Gastrocnemius medialis (tissue), 4 donors: ENCODE results near the gene SFTPA1. TPM values are rescaled to one million over a fixed set of nuclear protein-coding genes. Genes with fewer than 3 reads are reported as not detected.
"Not testable (repeated sequence)": the region's sequence is repeated elsewhere in the genome, so short reads cannot be mapped to it uniquely, and the experiment has no call there.

Source experiments
- ATAC-seq, 2 donors: fragments of 150-250 bp; one replicate each; pipeline ENCODE4 v1.9.1; 2016
- DNase-seq, 2 donors: peaks; one replicate each; pipeline ENCODE4 v3.0.0-alpha.2; 2019
- H3K27ac ChIP-seq, 4 donors: fragments of 200-600 bp; sonication (generic); 1 replicate in 1 of 4; 2 replicates in 3 of 4; pipeline ENCODE4 v1.5.1; 2016 to 2018; ENCODE audit warnings: mild to moderate bottlenecking in 2 of 4, moderate library complexity in 1 of 4
- H3K27me3 ChIP-seq, 3 donors: fragments of 200-600 bp; sonication (generic) in 2 of 3; 1 replicate in 1 of 3; 2 replicates in 2 of 3; pipeline versions ENCODE4 v1.5.1 to v1.6.0; 2016 to 2019; ENCODE audit warnings: mild to moderate bottlenecking in 1 of 3, moderate library complexity in 1 of 3
- H3K36me3 ChIP-seq, 2 donors: fragments of 200-600 bp; sonication (generic) in 1 of 2; one replicate each; pipeline ENCODE4 v1.5.1; 2017 to 2018
- H3K4me1 ChIP-seq, 2 donors: fragments of 200-600 bp; sonication (generic) in 1 of 2; one replicate each; pipeline ENCODE4 v1.5.1; 2016 to 2017; ENCODE audit warnings: mild to moderate bottlenecking in 2 of 2
- H3K4me3 ChIP-seq, 4 donors: fragments of 200-600 bp; sonication (generic) in 3 of 4; 1 replicate in 1 of 4; 2 replicates in 3 of 4; pipeline ENCODE4 v1.5.1; 2016 to 2019; ENCODE audit warnings: mild to moderate bottlenecking in 2 of 4
- H3K9me3 ChIP-seq, 3 donors: fragments of 200-600 bp; sonication (generic) in 2 of 3; 1 replicate in 1 of 3; 2 replicates in 2 of 3; pipeline ENCODE4 v1.5.1; 2016 to 2019
- POLR2A ChIP-seq, 2 donors: fragments of 450-650 bp; IDR thresholded peaks; one replicate each; pipeline ENCODE4 v1.6.1; 2017; ENCODE audit warnings: antibody characterized with exemption in 2 of 2, mild to moderate bottlenecking in 2 of 2, moderate library complexity in 2 of 2
- in situ Hi-C, 4 donors: fragments of 200-750 bp; cut with MboI; loops; one replicate each; pipeline versions ENCODE4 v1.15.0 to v1.8.0; 2017; ENCODE audit warnings: low sequenced_read_pairs in 4 of 4
- intact Hi-C: fragments of 100-400 bp; cut with DNase I; formaldehyde crosslinking; loops from one replicate; pipeline ENCODE4 v1.15.1; 2023; ENCODE audit warnings: low total_unique reads
- total RNA-seq, 4 donors: library from RNA; depleted of rRNA; stranded (reverse); fragments of >200 nt; gene quantifications; one replicate each; pipeline versions ENCODE4 v1.1.0 to v1.2.3, GENCODE V29; 2016
- TF ChIP-seq, protein P1 (sequence below), 5 experiments: fragments of 450-650 bp in 3 of 5; fragments of 200-600 bp in 2 of 5; sonication (generic) in 2 of 5; IDR thresholded peaks in 4 of 5; conservative IDR thresholded peaks in 1 of 5; 1 replicate in 4 of 5; 2 replicates in 1 of 5; pipeline ENCODE4 v1.5.1; 2016 to 2019; ENCODE audit warnings: antibody characterized with exemption in 5 of 5, mild to moderate bottlenecking in 3 of 5, moderate library complexity in 3 of 5

The SFTPA1 gene
- total RNA-seq, 4 donors from 2014 or later, result not detected

- no peaks in the 10 kb centered on the region for H3K4me1 ChIP-seq
- no peak for TF ChIP-seq POLR2A (IDR thresholded peaks at IDR 0.05)
- TF ChIP-seq, protein P1, sequence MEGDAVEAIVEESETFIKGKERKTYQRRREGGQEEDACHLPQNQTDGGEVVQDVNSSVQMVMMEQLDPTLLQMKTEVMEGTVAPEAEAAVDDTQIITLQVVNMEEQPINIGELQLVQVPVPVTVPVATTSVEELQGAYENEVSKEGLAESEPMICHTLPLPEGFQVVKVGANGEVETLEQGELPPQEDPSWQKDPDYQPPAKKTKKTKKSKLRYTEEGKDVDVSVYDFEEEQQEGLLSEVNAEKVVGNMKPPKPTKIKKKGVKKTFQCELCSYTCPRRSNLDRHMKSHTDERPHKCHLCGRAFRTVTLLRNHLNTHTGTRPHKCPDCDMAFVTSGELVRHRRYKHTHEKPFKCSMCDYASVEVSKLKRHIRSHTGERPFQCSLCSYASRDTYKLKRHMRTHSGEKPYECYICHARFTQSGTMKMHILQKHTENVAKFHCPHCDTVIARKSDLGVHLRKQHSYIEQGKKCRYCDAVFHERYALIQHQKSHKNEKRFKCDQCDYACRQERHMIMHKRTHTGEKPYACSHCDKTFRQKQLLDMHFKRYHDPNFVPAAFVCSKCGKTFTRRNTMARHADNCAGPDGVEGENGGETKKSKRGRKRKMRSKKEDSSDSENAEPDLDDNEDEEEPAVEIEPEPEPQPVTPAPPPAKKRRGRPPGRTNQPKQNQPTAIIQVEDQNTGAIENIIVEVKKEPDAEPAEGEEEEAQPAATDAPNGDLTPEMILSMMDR (IDR thresholded peaks at IDR 0.05 in 4 of 5, conservative IDR thresholded peaks at IDR 0.05 in 1 of 5), result no peak
- no peak overlapping the region for H3K4me3 ChIP-seq
- in situ Hi-C loops, result no loop called here
- no peak overlapping the region for H3K27ac ChIP-seq
- no peaks in the 10 kb centered on the region for H3K9me3 ChIP-seq
- DNase-seq (no peak), ATAC-seq (no peak)
- intact Hi-C loops, result no loop called here
- H3K36me3 ChIP-seq, result no peaks in the 10 kb centered on the region
- H3K27me3 ChIP-seq, result no peaks in the 10 kb centered on the region
These were observed 27.6 kb downstream of the SFTPA1 start for GRCh38 chr10:79638318-79638717.

DNA sequence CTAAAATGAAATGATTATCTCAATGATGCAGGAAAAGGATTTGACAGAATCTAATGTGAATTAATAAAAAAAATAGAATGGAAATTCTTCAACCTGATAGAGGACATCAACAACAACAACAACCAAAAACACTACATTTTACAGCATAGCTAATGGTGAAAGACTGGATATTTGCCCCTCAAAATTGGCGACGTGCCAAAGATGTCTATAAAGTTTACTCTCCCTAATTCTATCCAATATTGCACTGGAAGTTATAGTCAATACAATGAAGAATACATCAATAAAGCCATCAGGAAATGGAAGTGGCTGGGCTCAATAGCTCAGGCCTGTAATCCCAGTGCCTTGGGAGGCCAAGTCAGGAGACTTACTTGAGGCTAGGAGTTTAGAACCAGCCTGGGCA lies 42.0 kb downstream of the SFTPA1 start:
- H3K9me3 ChIP-seq, ATAC-seq, H3K4me1 ChIP-seq, H3K36me3 ChIP-seq, H3K4me3 ChIP-seq, H3K27ac ChIP-seq, H3K27me3 ChIP-seq, in situ Hi-C loops, intact Hi-C loops, DNase-seq: not testable (repeated sequence)

DNA sequence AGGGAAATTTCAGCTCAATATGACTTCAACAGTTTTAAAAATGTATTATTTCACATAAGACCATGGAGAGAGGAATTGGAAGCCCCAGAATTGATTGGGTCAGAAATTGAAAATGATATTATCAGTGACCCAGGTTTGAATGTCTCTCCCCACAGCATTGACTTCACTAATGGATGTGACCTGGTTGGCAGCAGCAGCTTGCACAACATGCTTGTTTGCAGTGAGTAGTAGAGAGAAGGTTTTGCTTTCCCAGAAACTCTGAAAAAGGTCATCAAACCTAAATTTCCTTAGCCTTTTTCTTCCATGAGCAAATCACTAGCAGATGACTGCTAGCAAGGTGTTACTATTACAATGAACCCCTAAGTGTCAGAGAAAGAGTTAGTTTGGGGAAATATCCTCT lies 52.5 kb downstream of the SFTPA1 start:
- H3K9me3 ChIP-seq, H3K4me3 ChIP-seq, H3K4me1 ChIP-seq, H3K27ac ChIP-seq, DNase-seq, H3K27me3 ChIP-seq, intact Hi-C loops, in situ Hi-C loops, ATAC-seq, H3K36me3 ChIP-seq: not testable (repeated sequence)

- in situ Hi-C loops, H3K9me3 ChIP-seq, H3K27me3 ChIP-seq, intact Hi-C loops, H3K36me3 ChIP-seq, H3K27ac ChIP-seq, H3K4me3 ChIP-seq, H3K4me1 ChIP-seq, ATAC-seq, DNase-seq: not testable (repeated sequence)
These were observed 53.9 kb downstream of the SFTPA1 start for GRCh38 chr10:79664686-79665085.

Other genes with a start within 250 kb of the SFTPA1 start
- 100 to 1,000 TPM in 1 of 4 donors, 10 to 100 TPM in 3; 59.6 to 122 (median 84.5) TPM for gene ZCCHC24, start 165.3 kb upstream of the SFTPA1 start, total RNA-seq
- gene EIF5AL1, start 98.4 kb upstream of the SFTPA1 start, total RNA-seq, result under 1 TPM; 0.13 to 0.75 (median 0.35) TPM
- gene SFTPA2, start 50.5 kb upstream of the SFTPA1 start, total RNA-seq, result not detected
- under 1 TPM; 0.16 to 0.56 (median 0.27) TPM for gene NUTM2B, start 92.3 kb downstream of the SFTPA1 start, total RNA-seq
- gene NUTM2E, start 215.8 kb downstream of the SFTPA1 start, total RNA-seq, result not detected